HG02588 (cell line): Measurements from ENCODE around the gene NR6A1.

Source experiments
- ATAC-seq: cut with Tn5 transposase; IDR thresholded peaks from one replicate; pipeline ENCODE4 v1.9.1; 2021; ENCODE audit warnings: mild to moderate bottlenecking, moderate library complexity; ENCODE audit not compliant: unreplicated experiment

Gene NR6A1

DNA sequence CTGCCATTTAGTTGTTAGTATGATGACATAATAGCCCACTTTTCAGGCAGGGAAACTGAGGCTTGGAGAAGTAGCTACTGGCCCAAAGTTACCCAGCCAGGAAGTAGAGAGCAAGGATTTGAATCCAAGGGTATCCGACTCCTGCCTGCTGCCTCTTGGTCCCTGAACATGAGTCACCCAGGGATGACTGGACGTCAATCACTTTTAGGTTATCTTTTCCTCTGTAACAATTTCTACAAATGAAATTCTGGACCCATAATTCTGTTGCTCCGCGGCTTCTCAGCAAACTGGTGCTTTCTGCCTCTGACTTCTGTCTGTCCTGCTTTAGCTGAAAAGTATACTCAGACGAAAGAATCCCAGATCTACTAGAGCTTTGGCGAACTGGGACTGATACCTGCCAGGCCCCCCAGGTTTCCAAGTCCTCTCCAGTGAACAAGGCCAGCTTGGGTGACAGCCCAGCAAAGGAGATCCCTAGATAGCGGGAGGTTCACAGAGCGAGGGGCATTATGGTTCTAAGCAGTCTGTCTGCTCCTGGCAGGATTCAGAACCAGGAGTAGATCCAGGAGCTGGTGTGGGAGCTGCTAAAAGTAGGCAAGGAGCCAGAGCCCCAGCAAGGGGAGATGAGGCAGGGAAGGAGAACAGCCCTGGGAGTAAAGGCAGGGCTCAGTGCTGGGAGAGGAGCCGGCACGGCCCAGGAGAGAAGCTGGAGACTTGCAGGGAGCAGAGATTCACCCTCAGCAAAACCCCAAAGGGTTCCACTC is 26.4 kb upstream of the NR6A1 start:
- ATAC-seq, result no peak

DNA sequence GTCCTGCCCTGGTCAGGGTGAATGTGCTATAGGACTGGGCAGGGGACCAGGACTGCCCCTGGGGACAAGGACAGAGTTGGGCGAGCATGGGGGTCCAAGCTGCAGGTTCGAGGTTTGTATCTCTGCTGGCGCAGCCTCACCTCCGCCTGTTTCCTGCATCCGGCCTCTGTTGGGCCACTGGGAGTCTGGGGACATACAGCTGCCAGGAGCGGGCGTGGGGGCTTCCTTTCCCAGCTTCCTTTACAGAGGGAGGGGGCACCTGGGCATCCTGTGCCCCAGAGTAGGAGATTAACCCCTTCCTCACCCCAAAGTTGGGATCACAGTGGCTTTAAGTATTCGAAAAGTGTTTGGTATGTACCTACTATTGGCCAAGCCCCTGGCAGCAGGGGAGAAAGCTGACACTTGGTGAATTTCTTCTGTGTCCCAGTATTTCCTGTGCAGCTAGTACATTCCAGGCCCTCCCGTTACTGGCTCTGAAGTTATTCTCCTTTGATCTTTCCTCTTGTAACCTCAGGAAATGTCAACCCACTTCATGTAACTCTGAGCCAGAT is 24.8 kb upstream of the NR6A1 start:
- ATAC-seq, result no peak

DNA sequence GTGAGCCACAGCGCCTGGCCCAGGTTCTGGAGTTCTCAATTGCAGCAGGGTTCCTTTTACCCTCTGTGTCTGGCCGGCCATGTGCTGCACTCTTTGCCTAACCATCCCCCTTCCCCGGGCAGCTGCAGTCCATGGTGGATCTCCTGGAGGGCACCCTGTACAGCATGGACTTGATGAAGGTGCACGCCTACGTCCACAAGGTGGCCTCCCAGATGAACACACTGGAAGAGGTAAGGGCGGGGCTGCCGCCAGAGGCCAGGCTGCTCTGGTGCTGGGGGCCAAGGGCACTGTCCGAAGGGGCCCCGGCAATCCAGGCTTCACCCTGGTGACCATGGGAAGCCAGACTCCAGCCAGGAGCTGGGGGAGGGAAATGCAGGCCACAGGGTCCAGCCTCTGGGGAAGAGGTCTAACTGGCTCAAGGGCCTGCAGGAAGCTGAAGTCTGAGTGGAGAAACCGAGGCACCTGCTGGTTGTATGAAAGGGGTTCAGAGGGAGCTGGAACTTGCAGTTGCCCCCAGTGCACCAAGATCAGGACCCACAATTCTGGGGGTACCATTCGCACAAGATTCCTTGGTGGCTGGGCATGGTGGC is 23.9 kb upstream of the NR6A1 start:
- ATAC-seq, result no peak

DNA sequence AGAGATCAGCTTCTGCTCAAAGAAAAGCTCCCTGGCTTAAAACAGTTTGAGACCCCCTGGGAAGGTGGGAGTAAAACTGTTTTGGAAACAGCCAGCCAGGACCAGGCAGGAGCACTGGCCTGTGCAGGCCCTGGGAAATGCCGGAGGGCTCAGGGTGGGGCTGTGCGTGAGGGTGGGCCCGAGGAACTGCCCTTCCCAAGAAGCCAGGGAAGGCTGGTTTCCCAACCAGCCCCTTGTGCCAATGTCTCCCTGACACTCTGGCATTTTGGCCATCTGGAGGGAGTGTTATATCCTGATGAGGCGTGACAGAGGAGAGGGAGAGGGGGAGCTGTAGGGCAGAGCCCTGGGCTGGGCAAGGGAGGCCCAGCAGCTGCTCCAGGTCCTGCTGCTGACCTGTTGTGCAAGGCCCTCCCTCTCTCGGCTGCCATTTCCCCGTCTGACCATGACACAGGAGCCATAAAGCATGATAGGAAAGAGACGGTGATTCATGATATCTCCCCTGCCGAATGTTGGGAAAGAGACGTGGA is 22.0 kb upstream of the NR6A1 start:
- no peak for ATAC-seq

DNA sequence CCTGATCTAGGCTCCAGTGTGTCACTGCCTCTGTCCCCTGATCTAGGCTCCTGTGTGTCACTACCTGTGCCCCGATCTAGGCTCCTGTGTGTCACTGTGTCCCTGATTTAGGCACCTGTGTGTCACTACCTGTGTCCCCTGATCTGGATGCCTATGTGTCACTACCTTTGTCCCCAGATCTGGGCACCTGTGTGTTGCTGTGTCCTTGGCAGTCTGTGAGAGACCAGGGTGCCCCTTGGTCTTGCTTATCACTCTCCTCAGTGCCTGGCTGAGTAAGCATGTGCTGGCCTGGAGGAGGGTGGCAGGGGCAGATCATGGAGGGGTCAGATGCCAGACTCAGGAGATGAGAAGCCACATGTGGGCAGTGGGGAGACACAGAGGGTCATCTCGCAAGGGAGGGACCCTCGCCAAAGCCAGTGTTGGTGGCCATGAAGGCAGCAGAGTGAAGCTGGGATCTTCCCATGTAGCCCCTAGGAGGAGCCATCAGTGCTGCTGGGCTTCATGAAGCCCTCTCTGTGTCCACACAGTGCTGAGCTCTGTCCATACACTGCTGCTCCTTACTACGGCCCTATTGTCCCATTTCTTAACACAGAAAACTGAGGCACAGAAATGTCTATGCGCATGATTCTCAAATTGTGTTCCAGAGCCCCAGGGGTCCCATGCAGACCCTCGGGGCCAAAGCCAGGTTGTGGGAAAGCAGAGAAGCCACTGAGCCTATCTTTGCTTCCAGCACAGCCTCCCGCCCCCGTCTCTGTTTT is 21.3 kb upstream of the NR6A1 start:
- no peak for ATAC-seq

DNA sequence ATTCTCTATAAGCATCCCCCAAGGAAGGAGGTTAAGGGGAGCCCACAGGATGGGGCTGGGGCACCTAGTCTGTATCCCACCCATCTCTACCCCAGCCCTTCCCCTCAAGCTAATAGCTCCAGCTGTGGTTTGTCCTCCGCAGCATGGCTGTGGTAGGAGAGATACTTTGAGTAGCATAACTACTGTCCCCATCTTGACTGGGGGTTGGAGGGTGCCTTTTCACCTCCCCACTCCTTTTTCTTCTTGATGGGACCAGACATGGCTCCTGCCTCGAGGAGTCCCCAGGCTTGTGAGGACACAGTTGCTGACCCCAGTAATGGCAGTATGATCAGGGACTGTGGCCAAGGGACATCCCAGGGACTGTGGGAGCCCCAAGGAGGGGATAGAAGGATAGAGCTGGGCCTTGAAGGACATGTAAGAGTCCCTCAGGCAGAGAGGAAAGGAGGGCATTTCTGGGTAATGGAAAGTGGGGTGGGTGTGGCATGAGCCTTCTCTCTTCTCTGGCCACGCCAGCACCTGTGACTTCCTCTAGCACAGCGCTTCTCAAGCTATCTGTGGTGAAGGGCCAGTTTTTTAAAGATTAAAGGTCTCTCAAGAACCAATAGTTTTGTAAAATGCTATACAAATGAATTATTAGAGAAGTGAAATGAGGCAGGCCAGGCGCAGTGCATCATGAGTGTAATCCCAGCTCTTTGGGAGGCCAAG is 19.8 kb upstream of the NR6A1 start:
- no peak for ATAC-seq

DNA sequence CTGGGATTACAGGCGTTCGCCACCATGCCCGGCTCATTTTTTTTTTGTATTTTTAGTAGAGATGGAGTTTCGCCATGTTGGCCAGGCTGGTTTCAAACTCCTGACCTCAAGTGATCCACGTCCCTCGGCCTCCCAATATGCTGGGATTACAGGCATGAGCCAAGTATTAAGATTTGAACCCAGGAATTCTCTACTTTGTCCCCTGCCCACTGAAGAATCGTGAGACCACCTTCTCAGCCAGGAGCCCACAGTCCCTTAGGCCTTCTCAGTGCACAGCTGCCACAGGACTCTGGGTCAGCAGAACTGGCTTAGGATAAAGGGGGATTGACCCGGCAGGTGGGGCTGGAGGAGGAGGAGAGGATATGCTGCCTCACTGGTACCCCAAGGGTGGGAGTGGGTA is 19.2 kb upstream of the NR6A1 start:
- ATAC-seq, result no peak

DNA sequence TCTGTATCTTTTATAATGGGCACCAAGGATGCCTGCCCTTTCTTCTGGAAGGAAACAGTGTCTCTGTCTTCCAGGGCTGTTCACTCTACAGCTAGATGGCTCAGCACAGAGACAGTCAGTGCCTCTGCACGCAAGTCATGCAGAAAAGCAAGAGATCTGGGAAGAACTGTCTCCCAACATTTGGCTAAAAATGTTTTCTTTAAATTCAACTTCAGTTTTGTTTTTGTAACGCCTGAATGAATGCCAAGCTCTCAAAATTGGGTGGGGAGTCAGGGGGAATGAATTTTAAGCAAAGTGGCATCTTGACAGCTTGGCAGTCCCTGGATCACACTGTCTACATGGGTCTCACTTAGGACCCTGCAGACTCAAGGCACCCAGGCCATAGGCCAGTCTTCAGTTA is 18.4 kb upstream of the NR6A1 start:
- ATAC-seq, result no peak

DNA sequence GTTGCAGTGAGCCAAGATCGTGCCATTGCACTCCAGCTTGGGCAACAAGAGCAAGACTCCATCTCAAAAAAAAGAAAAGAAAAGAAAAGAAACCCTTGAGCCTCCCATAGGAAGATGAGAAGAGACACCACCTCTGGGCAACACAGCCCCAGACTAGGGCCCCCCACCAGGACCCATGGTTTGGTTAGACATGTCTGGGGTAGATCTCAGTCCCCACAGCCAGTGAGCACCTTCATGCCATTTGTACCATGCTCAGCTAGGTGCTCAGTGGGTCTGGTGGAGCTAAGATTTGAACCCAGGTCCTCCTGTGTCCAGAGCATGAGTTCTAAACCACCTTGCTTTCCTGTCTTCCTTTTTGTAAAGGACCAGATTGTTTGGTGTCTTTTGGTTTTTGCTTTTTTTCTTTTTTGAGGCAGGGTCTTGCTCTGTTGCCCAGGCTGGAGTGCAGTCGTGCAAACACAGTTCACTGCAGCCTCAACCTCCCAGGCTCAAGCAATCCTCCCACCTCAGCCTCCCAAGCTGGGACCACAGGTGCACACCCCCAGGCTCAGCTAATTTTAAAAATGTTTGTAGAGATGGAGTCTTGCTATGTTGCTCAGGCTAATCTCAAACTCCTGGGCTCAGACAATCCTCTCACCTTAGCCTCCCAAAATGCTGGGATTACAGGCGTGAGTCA is 17.6 kb upstream of the NR6A1 start:
- ATAC-seq, result no peak

DNA sequence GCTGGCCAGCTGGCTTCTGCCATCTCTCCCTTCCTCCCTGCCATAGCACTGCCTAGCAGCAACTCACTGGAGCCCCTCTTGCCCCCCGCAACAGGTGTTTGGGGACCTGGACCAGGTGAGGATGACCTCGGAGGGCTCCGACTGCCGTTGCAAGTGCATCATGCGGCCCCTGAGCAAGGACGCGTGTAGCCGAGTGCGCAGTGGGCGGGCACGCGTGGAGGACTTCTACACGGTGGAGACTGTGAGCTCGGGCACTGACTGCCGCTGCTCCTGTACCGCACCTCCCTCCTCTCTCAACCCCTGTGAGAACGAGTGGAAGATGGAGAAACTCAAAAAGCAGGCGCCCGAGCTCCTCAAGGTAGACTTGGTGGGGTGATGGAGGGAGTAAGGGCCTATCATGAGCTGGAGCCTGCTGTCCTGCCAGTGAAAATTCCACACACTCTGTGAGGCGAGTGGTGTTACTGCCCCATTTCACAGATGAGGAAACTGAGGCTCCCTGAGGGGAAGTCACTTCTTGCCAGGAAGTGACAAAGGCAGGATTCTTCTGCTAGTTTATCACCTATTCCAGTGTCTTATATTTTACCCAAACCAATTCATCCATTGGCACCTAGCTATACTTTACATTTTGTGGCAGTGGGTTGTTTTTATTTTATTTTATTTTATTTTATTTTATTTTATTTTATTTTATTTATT is 15.9 kb upstream of the NR6A1 start:
- ATAC-seq, result no peak

DNA sequence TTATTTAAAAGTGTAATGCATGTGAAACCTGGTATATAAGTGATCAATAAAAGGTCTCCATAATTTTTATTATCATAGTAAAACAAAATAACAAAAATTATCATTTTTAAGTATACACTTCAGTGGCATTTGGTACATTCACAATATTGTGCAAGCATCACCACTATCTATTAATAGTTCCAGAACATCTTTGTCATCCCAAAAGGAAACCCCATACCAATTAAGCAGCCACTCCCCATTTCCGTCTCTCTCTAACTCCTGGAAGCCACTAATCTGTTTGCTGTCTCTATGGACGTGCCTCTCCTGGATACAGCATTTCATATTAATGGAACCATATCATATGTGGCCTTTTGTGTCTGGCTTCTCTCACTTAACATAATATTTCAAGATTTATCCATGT is 13.4 kb upstream of the NR6A1 start:
- ATAC-seq, result no peak

DNA sequence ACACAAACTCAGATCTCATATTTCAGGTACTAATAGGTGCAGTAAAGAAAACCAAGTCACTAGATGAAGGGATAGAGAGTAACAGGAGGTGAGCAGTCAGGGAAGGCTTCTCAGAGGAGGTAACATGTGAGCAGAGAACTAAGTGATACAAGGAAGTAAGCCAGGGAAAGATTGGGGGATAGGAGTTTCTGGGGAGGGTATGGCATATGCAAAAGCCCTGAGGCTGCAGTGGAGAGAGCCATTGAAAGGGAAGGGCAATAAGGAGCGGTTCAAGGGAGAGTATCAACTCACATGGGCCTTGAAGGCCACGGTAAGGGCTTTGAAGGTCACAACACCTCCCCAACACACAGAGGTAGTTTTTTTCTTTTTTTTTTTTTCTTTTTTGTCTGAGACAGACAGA is 12.7 kb upstream of the NR6A1 start:
- no peak for ATAC-seq

DNA sequence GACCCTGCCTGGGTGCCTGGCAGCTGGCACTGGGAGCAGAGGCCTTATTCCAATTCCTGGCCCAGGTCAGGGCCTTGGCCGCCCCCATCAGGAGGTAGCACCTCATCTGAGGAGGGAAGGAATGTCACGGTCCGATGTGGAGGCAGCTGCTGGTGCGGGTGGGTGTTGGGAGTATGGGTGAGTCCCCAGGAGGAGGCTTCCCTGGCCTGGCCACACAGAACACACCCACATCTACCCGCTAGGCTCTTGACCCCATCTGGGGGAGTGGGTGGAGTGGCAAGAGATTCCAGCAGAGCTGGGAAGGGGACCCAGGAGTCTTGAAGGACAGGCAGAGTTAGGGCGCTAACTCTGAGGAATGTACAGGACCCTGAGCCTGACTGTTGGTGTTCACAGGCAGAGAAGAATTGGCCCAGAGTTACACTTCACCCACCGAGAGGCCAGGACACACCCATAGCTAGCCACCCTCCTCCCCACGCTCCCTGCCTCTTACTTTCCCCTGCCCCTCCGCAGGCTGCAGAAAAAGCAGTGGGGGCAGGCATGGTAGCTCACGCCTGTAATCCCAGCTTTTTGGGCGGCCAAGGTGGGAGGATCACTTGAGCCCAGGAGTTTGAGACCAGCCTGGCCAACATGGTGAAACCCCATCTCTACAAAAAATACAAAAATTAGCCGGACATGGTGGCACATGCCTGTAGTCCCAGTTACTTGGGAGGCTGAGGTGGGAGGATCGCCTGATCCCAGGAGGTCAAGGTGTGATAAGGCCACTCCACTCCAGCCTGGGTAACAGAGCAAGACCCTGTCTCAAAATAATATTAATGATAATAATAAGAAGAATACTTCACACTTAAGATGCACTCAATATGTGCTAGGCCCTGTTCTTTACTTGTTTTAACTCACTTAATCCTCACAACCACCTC is 11.8 kb upstream of the NR6A1 start:
- ATAC-seq, result no peak

DNA sequence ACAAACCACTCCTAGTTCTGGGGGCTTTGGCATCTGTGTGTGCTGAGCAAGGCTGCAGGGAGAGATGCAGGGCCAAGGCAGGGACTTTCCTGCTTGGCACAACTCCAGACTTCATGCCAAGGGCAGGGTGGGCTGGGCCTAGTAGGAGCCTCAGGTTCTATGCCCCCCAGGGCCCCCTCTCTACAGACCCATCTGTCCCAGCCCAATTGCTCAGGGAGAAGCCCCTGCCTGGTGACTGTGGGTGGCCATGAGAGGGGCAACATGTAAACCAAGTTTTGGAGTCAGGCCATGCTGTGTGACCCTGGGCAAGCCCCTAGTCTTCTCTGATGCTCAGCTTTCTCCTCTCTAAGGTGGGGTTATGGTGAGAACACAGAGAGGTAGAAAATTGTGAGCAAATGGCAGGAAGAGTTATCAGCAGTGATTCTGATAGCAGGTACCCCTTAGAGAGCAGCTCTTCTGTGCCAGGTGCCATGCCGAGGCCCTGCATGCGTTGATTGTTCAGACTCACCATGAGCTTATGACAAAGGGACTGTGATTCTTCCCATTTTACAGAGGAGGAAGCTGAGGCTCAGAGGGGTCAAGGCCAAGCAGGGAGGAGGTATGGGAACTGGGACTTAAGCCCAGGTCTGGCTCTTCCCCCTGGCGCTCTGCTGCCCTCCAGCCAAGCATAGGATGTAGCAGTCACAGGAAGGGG is 11.0 kb upstream of the NR6A1 start:
- no peak for ATAC-seq

DNA sequence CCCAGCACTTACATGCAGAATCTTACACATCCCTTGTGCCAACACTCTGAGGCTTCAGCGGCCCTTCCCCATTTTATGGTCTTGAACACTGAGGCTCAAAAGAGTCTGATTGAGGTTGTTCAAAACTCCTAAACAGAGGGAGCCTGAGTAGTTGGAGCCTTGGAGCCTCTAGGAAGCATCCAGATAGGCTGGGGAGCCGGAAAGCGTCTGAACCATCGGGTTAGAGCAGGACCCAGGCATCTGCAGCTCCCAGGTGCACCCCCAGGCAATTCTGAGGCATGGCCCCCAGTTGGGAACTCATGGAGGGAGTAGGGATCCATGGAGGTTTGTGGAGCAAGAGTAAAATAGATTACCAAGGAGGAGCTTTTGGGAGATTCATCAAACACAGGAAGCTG is 9.6 kb upstream of the NR6A1 start:
- ATAC-seq, result no peak

DNA sequence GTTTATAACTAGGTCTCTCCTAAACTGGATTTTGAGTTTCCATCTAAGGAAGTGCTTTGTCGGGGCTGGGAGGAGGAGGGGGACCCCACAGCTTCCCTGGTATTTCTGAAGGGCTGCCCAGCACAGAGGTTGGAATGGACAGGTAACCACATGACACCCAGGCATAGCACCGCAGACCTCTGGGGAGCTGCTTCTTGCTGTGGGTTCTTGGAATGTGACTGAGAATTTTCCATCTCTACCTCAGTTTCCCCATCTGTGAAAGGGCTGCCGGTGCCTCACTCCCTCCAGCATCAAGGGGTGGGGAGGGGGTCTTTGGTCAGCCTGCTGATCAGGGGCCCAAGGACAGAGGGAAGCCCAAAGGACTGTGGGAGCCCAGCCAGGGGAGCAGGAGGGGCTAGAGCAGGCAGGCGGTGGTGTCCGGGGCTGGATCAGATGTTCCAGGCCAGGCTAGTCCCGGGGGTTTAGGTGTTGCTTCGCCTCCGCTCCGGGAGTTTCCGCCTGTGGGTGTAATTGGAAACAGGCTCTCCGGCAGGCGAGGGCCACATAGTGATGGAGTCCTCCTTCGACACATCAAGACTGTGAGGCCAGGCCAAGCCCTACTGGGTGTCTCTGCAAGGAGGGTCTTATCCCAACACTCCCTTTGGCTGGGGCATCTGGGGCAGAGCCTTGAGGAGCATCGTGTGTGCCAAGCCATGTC is 9.1 kb upstream of the NR6A1 start:
- no peak for ATAC-seq

DNA sequence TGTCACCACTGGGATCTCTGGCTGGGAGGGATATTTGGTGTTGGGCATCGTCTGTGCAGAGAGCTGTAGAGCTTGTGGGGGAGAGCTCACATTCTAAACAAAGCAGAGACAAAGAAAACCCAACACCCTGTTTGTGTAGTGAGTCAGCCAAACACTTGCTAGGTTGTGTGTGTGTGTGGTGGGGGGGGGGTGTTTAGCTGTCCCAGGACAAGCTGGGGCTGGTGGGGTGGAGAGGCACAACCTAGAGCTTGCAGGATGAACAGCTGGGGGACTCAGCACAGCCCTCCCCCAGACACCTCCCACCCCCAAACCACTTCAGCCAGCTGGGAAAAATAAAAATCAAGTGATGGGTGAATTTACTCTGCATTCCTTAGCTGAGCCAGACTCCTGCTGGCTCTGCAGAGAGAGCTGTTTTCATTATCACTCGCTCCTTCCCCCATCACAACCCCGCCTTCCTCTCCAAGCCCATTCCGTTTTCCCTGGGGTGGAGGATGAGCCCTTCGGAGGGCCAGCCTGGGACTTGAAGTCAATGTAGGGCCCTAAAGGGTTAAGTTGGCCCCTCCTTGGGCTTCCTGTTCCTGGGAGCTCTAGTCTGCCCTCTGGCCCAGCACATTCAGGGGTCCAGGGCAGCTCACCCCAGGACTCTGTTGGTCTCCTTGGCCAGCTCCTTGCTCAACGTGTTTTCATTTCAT is 8.4 kb upstream of the NR6A1 start:
- no peak for ATAC-seq
